GM21825 (cell line): Measurements from ENCODE around the gene DNAJA4.

ENCODE experiments used
- ATAC-seq: cut with Tn5 transposase; IDR thresholded peaks from one replicate; pipeline ENCODE4 v1.9.1; 2021; ENCODE audit warnings: mild to moderate bottlenecking, moderate library complexity; ENCODE audit not compliant: unreplicated experiment

The DNAJA4 gene

DNA sequence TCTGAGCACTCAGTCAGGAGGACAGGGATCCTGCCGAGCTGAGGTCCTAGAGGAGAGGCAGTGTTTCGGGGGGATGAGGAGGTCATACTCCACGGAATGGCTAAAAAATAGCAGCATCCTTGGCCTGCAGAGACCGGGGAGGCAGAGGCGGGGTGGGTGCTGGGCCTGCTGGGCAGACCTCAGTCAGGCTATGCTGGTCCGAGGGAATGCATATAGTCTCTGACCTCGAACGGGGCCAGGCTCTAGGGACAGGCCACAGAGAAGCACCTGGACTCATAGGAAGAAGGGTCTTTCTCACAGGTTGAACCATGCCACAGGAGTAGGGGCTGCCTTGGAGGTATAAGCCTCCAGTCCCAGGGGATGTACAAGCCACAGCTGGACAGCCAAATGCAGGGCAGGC lies 49.0 kb downstream of the DNAJA4 start:
- ATAC-seq = no peak

DNA sequence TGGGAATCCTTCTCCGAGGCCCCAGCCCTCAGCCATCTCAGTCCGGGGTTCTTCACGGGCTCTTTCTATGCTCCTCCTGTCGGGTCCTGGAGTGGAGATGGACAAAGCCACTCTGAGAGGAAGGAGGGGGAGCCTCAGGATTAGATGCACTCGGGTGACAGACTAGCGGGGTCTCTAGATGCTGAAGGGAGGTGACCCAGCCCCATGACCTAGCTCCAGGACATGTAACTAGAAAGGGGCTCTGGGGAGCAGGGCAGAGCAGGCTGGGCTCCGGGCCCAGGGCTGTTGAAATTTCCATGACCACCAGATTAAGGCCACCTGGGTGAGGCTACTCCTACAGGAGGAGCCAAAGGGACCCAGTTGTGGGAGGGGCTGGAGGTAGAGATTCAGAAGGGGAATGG lies 49.8 kb downstream of the DNAJA4 start:
- ATAC-seq = no peak

DNA sequence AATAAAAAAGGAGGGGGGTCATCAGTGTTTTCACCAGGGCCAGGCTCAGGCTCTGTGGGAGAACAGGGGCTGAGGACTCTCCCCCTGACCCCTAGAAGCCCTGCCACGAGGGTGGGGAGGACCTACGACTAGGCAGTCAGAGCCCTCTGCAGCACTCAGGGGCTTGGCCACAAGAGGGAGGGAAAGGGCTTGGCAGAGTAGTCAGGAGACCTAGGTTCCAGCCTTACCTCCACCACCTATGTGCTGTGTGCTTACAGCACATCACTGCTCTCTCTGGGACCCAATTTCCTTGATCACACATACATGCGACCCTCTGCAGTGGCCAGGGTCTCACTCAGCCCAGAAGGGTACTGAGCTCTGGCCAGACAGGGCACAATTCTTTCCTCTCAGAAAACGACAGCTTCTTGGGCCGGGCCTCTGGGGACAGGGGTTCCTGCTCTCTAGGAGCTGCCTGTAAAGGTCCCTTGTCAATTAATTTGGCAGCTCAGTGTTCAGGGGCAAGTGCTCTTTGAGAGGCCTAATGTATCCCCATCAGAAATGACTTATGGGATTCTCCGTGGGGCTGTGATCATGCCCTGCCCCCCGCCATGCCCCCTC lies 51.4 kb downstream of the DNAJA4 start:
- ATAC-seq = no peak

DNA sequence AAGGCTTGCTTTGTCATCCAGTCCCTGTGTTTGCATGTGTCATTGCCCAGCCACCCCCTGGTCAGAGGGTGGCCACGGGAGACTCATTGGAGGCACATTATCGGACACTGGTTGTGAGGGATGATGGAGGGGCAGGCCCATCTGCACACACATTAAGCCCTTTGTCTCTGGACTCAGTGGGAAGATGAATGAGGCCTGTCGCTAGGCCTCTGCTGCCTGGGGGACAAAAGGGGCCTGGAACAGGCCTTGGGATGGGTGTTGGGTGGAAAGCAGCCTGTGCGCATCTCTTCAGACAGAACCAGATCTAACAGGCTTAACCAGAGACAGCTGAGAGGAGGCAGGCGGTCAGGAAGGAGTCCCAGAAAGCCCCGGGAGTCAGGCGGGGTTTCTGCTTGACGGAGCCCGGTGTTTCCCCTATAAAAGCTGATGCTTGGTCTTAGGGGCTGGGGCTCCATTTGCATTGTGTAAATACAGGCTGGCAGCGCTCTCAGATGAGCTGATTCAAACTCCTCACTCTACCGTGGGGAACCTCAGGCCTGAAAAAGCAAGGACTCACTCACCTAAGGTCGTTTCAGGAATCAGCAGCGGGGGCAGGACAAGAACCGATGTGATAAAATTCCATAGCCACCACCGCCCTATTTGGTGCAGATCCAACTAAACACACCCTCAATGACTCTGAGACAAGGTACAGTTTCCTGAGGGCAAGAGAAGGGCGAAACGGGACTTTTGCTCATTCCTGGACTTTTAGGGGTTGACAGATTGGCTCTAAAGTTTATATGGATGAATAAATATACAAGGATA lies 52.1 kb downstream of the DNAJA4 start:
- no peak for ATAC-seq

- ATAC-seq = no peak
Measured at GRCh38 chr15:78317145-78317836, 52.9 kb downstream of the DNAJA4 start.

DNA sequence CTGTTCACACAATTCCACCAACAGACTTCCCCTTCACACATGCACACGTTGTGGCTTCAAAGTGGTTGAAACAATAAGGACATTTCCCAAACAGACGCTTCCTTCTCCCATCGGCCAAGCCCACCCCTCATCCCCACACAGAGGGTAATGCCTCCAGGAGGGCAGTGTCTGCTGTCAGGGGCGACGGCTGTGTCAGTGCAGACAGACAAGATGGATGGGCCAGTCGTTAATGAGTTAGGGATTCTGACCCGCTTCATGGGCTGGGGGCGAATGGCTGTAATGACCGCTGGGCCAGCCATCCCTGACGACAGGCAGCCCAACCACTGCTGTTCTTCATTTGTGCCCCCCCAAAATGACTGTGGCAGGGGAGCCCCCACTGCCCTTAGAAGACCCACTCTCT lies 55.2 kb downstream of the DNAJA4 start:
- ATAC-seq = no peak

GRCh38 chr15:78320183-78320582 lies 55.8 kb downstream of the DNAJA4 start:
- no peak for ATAC-seq

- no peak for ATAC-seq
Measured at GRCh38 chr15:78321041-78321570, 56.7 kb downstream of the DNAJA4 start.

DNA sequence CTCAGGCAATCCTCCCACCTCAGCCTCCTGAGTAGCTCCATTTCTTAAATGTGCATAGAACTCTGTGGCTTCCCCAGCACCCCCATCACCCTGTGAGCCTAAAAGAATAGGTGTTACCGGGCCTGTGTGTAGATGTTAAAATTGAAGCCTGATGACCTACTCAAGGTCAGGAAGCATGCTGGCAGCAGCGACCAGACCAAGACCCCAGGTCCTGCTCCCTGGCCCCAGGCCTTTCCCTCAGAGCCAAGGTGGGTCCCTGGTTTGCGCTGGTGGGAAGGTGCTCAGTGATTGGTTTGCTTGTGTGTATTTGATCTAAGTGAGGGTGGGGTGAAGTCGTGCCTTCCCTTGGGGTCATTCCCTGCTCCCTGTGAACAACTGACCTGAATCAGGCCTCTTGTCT lies 57.4 kb downstream of the DNAJA4 start:
- no peak for ATAC-seq

- no peak for ATAC-seq
Measured at GRCh38 chr15:78322243-78322642, 57.9 kb downstream of the DNAJA4 start.

GRCh38 chr15:78322724-78323521 lies 58.6 kb downstream of the DNAJA4 start:
- no peak for ATAC-seq

DNA sequence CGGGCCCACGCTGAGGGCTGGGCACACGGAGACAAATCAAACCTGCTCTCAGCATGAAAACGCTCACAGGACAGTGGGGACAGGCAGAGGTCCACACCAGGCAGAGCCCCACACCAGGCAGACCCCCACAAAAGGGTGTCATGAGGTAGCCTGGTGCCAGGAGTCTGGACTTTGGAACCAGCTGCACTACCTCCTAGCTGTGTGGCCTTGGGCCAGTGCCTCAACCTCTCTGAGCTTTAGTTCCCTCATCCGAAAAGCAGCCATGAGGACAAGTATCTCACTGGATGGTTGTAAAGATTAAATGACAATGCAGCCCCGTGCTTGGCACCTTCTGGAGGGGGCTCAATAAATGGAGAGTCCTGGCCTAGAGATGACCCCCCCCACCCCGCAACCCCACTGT lies 59.3 kb downstream of the DNAJA4 start:
- no peak for ATAC-seq

GRCh38 chr15:78324144-78324543 lies 59.8 kb downstream of the DNAJA4 start:
- no peak for ATAC-seq

DNA sequence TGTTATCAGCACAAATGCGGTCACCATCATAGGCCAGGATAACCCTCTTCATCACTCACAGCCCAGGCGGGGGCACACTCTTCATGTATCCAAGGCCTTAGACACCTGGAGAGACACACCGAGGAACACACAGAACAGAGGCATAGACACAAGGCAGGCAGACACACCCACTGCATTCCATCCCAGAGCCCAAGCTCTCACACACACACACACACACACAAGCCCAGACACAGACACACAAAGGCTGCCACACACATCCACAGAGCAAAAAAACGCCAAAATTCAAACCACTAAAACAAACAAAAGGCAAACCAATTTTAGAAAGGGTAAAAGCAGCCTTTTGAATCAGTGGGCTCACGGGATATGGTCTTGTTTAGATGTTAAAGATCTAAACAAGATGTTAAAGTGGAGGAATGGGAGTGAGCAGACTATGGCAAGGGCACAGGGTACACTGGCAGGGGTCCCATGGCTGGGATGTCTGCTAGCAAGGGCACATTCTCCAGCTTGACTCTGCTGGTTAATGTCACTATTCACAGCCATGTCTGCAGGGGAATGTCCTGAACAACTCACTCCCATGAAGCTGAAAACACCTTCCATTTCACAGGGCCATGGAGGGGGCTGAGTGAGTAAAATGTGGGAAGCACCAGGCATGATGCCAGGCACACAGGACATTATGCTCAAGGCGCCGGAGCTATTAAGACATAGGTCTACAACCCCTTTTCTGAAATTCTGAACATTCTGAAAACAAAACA lies 60.9 kb downstream of the DNAJA4 start:
- no peak for ATAC-seq

GRCh38 chr15:78327466-78327865 lies 63.1 kb downstream of the DNAJA4 start:
- no peak for ATAC-seq

GRCh38 chr15:78329625-78330024 lies 65.3 kb downstream of the DNAJA4 start:
- no peak for ATAC-seq
